Activated CD4-positive, alpha-beta memory T cell treated with anti-CD3 and anti-CD28 coated beads, Interleukin-2, amount 10 ng/mL, durations not matched to agents 7 days and 5 days (primary cell): ENCODE measurements around the gene MTTP. TPM values are rescaled to one million over a fixed set of nuclear protein-coding genes. Genes with fewer than 3 reads are reported as not detected.

Experiments used
- CTCF ChIA-PET: fragments of 350-600 bp; sonication (Branson Sonifier 250); formaldehyde crosslinking; loops from one replicate; lab custom pipeline; 2021; ENCODE audit warnings: antibody characterized with exemption, inconsistent platforms; lab: Charles Lee
- POLR2A ChIA-PET: fragments of 350-600 bp; sonication (Branson Sonifier 250); formaldehyde crosslinking; loops from one replicate; lab custom pipeline; 2021; ENCODE audit warnings: antibody characterized with exemption; lab: Charles Lee
- DNase-seq: peaks from one replicate; pipeline ENCODE4 v3.0.0-alpha.2; 2020
- H3K27ac Mint-ChIP-seq: one replicate; pipeline ENCODE4 v1.8.0; 2021; ENCODE audit warnings: mild to moderate bottlenecking, mixed read lengths
- H3K27me3 Mint-ChIP-seq: one replicate; pipeline ENCODE4 v1.8.0; 2021; ENCODE audit warnings: mixed read lengths
- H3K36me3 Mint-ChIP-seq: one replicate; pipeline ENCODE4 v1.8.0; 2021; ENCODE audit warnings: low read depth, mixed read lengths
- H3K4me1 Mint-ChIP-seq: one replicate; pipeline ENCODE4 v1.8.0; 2021; ENCODE audit warnings: mixed read lengths
- H3K4me3 Mint-ChIP-seq: one replicate; pipeline ENCODE4 v1.8.0; 2021; ENCODE audit warnings: mild to moderate bottlenecking, mixed read lengths
- H3K9me3 Mint-ChIP-seq: one replicate; pipeline ENCODE4 v1.8.0; 2021; ENCODE audit warnings: mixed read lengths
- total RNA-seq, 2 experiments: library from RNA; stranded (reverse); gene quantifications; one replicate each; pipeline ENCODE4 v1.2.3, GENCODE V29; 2021

MTTP gene
- total RNA-seq, 2 experiments from 2014 or later, result 0.15 to 0.30 TPM

GRCh38 chr4:99634742-99635360 lies 60.2 kb downstream of the MTTP start:
- ChIA-PET CTCF (no interaction called here), POLR2A (no interaction called here)
- no peaks in the 10 kb centered on the region for H3K9me3 Mint-ChIP-seq
- no peak overlapping the region for H3K27ac Mint-ChIP-seq
- peaks cover 11% of the 10 kb centered on the region for H3K27me3 Mint-ChIP-seq
- DNase-seq, result no peak
- H3K4me1 Mint-ChIP-seq, result peaks cover 16% of the 10 kb centered on the region
- H3K4me3 Mint-ChIP-seq, result no peak overlapping the region
- H3K36me3 Mint-ChIP-seq, result no peaks in the 10 kb centered on the region

GRCh38 chr4:99635601-99636000 lies 61.0 kb downstream of the MTTP start:
- H3K4me1 Mint-ChIP-seq, result peaks cover 10% of the 10 kb centered on the region
- H3K36me3 Mint-ChIP-seq, result no peaks in the 10 kb centered on the region
- no peaks in the 10 kb centered on the region for H3K9me3 Mint-ChIP-seq
- H3K27me3 Mint-ChIP-seq, result peaks cover 17% of the 10 kb centered on the region
- POLR2A ChIA-PET, result no interaction called here
- no peak overlapping the region for H3K27ac Mint-ChIP-seq
- H3K4me3 Mint-ChIP-seq, result no peak overlapping the region
- CTCF ChIA-PET, result no interaction called here
- DNase-seq, result no peak

- ChIA-PET POLR2A (no interaction called here), CTCF (no interaction called here)
- Mint-ChIP-seq H3K4me3 (no peak overlapping the region), H3K4me1 (peaks cover 10% of the 10 kb centered on the region), H3K9me3 (no peaks in the 10 kb centered on the region), H3K27me3 (peaks cover 18% of the 10 kb centered on the region), H3K27ac (no peak overlapping the region), H3K36me3 (no peaks in the 10 kb centered on the region)
- no peak for DNase-seq
Observed at GRCh38 chr4:99636422-99636821, 61.8 kb downstream of the MTTP start.

- ChIA-PET CTCF (no interaction called here), POLR2A (no interaction called here)
- Mint-ChIP-seq H3K27ac (no peak overlapping the region), H3K4me1 (peaks cover 10% of the 10 kb centered on the region), H3K9me3 (no peaks in the 10 kb centered on the region), H3K4me3 (no peak overlapping the region), H3K36me3 (no peaks in the 10 kb centered on the region), H3K27me3 (peaks cover 17% of the 10 kb centered on the region)
- no peak for DNase-seq
Observed at GRCh38 chr4:99637174-99637573, 62.5 kb downstream of the MTTP start.

- no peak for DNase-seq
- Mint-ChIP-seq H3K27ac (no peak overlapping the region), H3K27me3 (peaks cover 11% of the 10 kb centered on the region), H3K9me3 (no peaks in the 10 kb centered on the region), H3K4me3 (no peak overlapping the region), H3K36me3 (no peaks in the 10 kb centered on the region), H3K4me1 (peaks cover 3% of the 10 kb centered on the region)
- ChIA-PET POLR2A (no interaction called here), CTCF (no interaction called here)
Observed at GRCh38 chr4:99640676-99641075, 66.1 kb downstream of the MTTP start.

- no peak for DNase-seq
- Mint-ChIP-seq H3K9me3 (no peaks in the 10 kb centered on the region), H3K27ac (no peak overlapping the region), H3K27me3 (peaks cover 13% of the 10 kb centered on the region), H3K4me3 (no peak overlapping the region), H3K36me3 (no peaks in the 10 kb centered on the region), H3K4me1 (no peaks in the 10 kb centered on the region)
- POLR2A ChIA-PET, result no interaction called here
- CTCF ChIA-PET, result no interaction called here
Observed at GRCh38 chr4:99642725-99643489, 68.3 kb downstream of the MTTP start.

GRCh38 chr4:99644453-99644852 lies 69.8 kb downstream of the MTTP start:
- H3K4me1 Mint-ChIP-seq, result no peaks in the 10 kb centered on the region
- H3K27me3 Mint-ChIP-seq, result peaks cover 11% of the 10 kb centered on the region
- ChIA-PET POLR2A (no interaction called here), CTCF (interaction anchor here (0.7 kb wide), 1 partner anchor 79 kb away, joined by 7 read pairs; no protein-coding TSS in a partner anchor)
- no peak for DNase-seq
- H3K9me3 Mint-ChIP-seq, result no peaks in the 10 kb centered on the region
- no peak overlapping the region for H3K4me3 Mint-ChIP-seq
- H3K27ac Mint-ChIP-seq, result no peak overlapping the region
- no peaks in the 10 kb centered on the region for H3K36me3 Mint-ChIP-seq

- Mint-ChIP-seq H3K4me1 (no peaks in the 10 kb centered on the region), H3K9me3 (no peaks in the 10 kb centered on the region), H3K27me3 (peaks cover 9% of the 10 kb centered on the region), H3K4me3 (no peak overlapping the region), H3K36me3 (no peaks in the 10 kb centered on the region), H3K27ac (no peak overlapping the region)
- ChIA-PET POLR2A (no interaction called here), CTCF (no interaction called here)
- DNase-seq, result no peak
Observed at GRCh38 chr4:99645036-99645435, 70.4 kb downstream of the MTTP start.

- no peak overlapping the region for H3K4me3 Mint-ChIP-seq
- no peaks in the 10 kb centered on the region for H3K4me1 Mint-ChIP-seq
- ChIA-PET CTCF (no interaction called here), POLR2A (no interaction called here)
- no peaks in the 10 kb centered on the region for H3K36me3 Mint-ChIP-seq
- peaks cover 5% of the 10 kb centered on the region for H3K27me3 Mint-ChIP-seq
- no peak for DNase-seq
- no peaks in the 10 kb centered on the region for H3K9me3 Mint-ChIP-seq
- no peak overlapping the region for H3K27ac Mint-ChIP-seq
Observed at GRCh38 chr4:99645638-99646037, 71.0 kb downstream of the MTTP start.

GRCh38 chr4:99647071-99647470 lies 72.4 kb downstream of the MTTP start:
- Mint-ChIP-seq H3K4me3 (no peak overlapping the region), H3K27me3 (peaks cover 2% of the 10 kb centered on the region), H3K27ac (no peak overlapping the region), H3K4me1 (no peaks in the 10 kb centered on the region), H3K9me3 (no peaks in the 10 kb centered on the region), H3K36me3 (no peaks in the 10 kb centered on the region)
- POLR2A ChIA-PET, result no interaction called here
- CTCF ChIA-PET, result no interaction called here
- no peak for DNase-seq

- POLR2A ChIA-PET, result no interaction called here
- H3K27ac Mint-ChIP-seq, result no peak overlapping the region
- no peaks in the 10 kb centered on the region for H3K9me3 Mint-ChIP-seq
- CTCF ChIA-PET, result no interaction called here
- peaks cover 2% of the 10 kb centered on the region for H3K27me3 Mint-ChIP-seq
- H3K36me3 Mint-ChIP-seq, result no peaks in the 10 kb centered on the region
- no peak for DNase-seq
- H3K4me1 Mint-ChIP-seq, result no peaks in the 10 kb centered on the region
- no peak overlapping the region for H3K4me3 Mint-ChIP-seq
Observed at GRCh38 chr4:99648321-99648720, 73.7 kb downstream of the MTTP start.

- ChIA-PET POLR2A (no interaction called here), CTCF (no interaction called here)
- Mint-ChIP-seq H3K27me3 (peaks cover 2% of the 10 kb centered on the region), H3K4me1 (no peaks in the 10 kb centered on the region), H3K9me3 (no peaks in the 10 kb centered on the region), H3K27ac (no peak overlapping the region), H3K4me3 (no peak overlapping the region), H3K36me3 (no peaks in the 10 kb centered on the region)
- DNase-seq, result no peak
Observed at GRCh38 chr4:99649208-99649607, 74.6 kb downstream of the MTTP start.

- peaks cover 2% of the 10 kb centered on the region for H3K27me3 Mint-ChIP-seq
- no peaks in the 10 kb centered on the region for H3K36me3 Mint-ChIP-seq
- H3K4me3 Mint-ChIP-seq, result no peak overlapping the region
- H3K4me1 Mint-ChIP-seq, result no peaks in the 10 kb centered on the region
- ChIA-PET POLR2A (no interaction called here), CTCF (no interaction called here)
- no peak for DNase-seq
- no peaks in the 10 kb centered on the region for H3K9me3 Mint-ChIP-seq
- H3K27ac Mint-ChIP-seq, result no peak overlapping the region
Observed at GRCh38 chr4:99649778-99650177, 75.2 kb downstream of the MTTP start.
